Lung (tissue), 12 donors: ENCODE measurements around the gene LRRC15. TPM values are rescaled to one million over a fixed set of nuclear protein-coding genes. Genes with fewer than 3 reads are reported as not detected.
A peak's percentile ranks its signal among the peaks of the same experiment; 100 is the strongest.

Experiments used
- ATAC-seq: fragments of 200-7000 bp; cut with Tn5 transposase; one replicate; pipeline ENCODE4 v1.9.1; 2020; ENCODE audit warnings: moderate number of reproducible peaks; ENCODE audit not compliant: insufficient read depth, low FRiP score
- DNase-seq, 3 donors: peaks; one replicate each; pipeline ENCODE4 v3.0.0-alpha.2; 2013 to 2017
- H3K27ac ChIP-seq, 2 donors: one replicate each; pipeline ENCODE4 v1.5.1; 2013; ENCODE audit warnings: mild to moderate bottlenecking in 2 of 2, moderate library complexity in 2 of 2, control low read depth in 1 of 2, inconsistent platforms in 1 of 2, low read depth in 1 of 2, low read length in 1 of 2
- H3K27me3 ChIP-seq, 3 donors: one replicate each; pipeline ENCODE4 v1.5.1; 2013; ENCODE audit warnings: low read length in 2 of 3; ENCODE audit not compliant: control insufficient read depth in 3 of 3, insufficient read depth in 3 of 3
- H3K36me3 ChIP-seq, 4 donors: one replicate each; pipeline ENCODE4 v1.5.1; 2013; ENCODE audit warnings: low read length in 4 of 4, mild to moderate bottlenecking in 1 of 4, moderate library complexity in 1 of 4; ENCODE audit not compliant: control insufficient read depth in 4 of 4, insufficient read depth in 4 of 4
- H3K4me1 ChIP-seq, 5 donors: one replicate each; pipeline ENCODE4 v1.5.1; 2013; ENCODE audit warnings: low read length in 5 of 5, mild to moderate bottlenecking in 2 of 5, moderate library complexity in 1 of 5; ENCODE audit not compliant: control insufficient read depth in 5 of 5, insufficient read depth in 5 of 5
- H3K4me3 ChIP-seq: one replicate; pipeline ENCODE4 v1.5.1; 2013; ENCODE audit warnings: mild to moderate bottlenecking, control low read depth, moderate library complexity
- H3K9ac ChIP-seq, 2 donors: one replicate each; pipeline ENCODE4 v1.5.1; 2013; ENCODE audit warnings: low read length in 2 of 2, control low read depth in 1 of 2; ENCODE audit not compliant: insufficient read depth in 1 of 2
- H3K9me3 ChIP-seq, 4 donors: one replicate each; pipeline ENCODE4 v1.5.1; 2013; ENCODE audit warnings: low read length in 3 of 4, mild to moderate bottlenecking in 1 of 4, moderate library complexity in 1 of 4; ENCODE audit not compliant: control insufficient read depth in 4 of 4, insufficient read depth in 3 of 4
- WGBS, 2 donors: extraction: QIAGEN DNeasy Blood & Tissue Kit; methylation state at CpG; one replicate each; pipeline ENCODE4 v1.1.7; 2013; 5-methylcytosine and 5-hydroxymethylcytosine counted together
- polyA plus RNA-seq, 2 donors: library from polyadenylated mRNA; stranded (reverse); fragments of 200-250 nt; gene quantifications; one replicate each; pipeline ENCODE4 v1.2.1, GENCODE V29; 2013
- total RNA-seq, 2 donors: library from RNA; depleted of rRNA in 1 of 2; stranded (reverse); fragments of >200 nt in 1 of 2; gene quantifications; one replicate each; pipeline ENCODE4 v1.2.1, GENCODE V29; 2014 to 2021
- TF ChIP-seq, protein P1 (sequence below): IDR thresholded peaks from 2 replicates; pipeline ENCODE4 v1.5.1; 2012; ENCODE audit warnings: mild to moderate bottlenecking; ENCODE audit errors: control extremely low read depth, extremely low read depth
- donor health status: control.
- donor health status: control.
- donor health status: Bipolar disorder and iron deficiency.
- donor health status: healthy.
- donor health status: DM: yes; HTN: yes; CAD: no.

The LRRC15 gene
- total and polyA plus RNA-seq, 4 donors: 0.06 to 1.2 (median 0.07) TPM

DNA sequence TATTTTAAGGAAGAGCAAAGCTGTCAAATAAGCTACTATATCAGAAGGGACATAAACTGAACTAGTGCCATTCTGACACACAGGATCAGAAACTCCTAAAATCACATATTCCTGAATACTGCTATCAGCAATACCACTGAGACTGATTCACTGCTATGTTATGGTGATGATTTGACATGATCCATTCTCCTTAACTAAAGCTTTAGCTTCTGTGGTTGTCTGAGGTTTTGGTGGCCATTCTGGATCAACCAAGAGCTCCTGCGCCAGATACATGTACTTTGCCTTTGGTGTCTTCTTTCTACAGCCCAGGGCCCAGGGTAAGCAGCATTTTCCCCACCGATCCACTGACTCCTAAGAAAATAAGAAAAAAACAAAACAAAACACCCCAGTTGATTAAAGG, 36.2 kb upstream of the LRRC15 start:
- Histone ChIP-seq H3K4me3 (no peak overlapping the region), H3K4me1 (no peaks in the 10 kb centered on the region), H3K9me3 (no peaks in the 10 kb centered on the region), H3K27ac (no peak overlapping the region), H3K27me3 (no peaks in the 10 kb centered on the region), H3K9ac (no peak overlapping the region), H3K36me3 (peaks cover 0 to 23% (median 6%) of the 10 kb centered on the region in 4 donors)
- TF ChIP-seq, protein P1, sequence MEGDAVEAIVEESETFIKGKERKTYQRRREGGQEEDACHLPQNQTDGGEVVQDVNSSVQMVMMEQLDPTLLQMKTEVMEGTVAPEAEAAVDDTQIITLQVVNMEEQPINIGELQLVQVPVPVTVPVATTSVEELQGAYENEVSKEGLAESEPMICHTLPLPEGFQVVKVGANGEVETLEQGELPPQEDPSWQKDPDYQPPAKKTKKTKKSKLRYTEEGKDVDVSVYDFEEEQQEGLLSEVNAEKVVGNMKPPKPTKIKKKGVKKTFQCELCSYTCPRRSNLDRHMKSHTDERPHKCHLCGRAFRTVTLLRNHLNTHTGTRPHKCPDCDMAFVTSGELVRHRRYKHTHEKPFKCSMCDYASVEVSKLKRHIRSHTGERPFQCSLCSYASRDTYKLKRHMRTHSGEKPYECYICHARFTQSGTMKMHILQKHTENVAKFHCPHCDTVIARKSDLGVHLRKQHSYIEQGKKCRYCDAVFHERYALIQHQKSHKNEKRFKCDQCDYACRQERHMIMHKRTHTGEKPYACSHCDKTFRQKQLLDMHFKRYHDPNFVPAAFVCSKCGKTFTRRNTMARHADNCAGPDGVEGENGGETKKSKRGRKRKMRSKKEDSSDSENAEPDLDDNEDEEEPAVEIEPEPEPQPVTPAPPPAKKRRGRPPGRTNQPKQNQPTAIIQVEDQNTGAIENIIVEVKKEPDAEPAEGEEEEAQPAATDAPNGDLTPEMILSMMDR: no peak
- no peak for ATAC-seq
- 96% methylated on average over 2 of the region's 2 CpGs for WGBS, 2 donors
- DNase-seq: no peak

DNA sequence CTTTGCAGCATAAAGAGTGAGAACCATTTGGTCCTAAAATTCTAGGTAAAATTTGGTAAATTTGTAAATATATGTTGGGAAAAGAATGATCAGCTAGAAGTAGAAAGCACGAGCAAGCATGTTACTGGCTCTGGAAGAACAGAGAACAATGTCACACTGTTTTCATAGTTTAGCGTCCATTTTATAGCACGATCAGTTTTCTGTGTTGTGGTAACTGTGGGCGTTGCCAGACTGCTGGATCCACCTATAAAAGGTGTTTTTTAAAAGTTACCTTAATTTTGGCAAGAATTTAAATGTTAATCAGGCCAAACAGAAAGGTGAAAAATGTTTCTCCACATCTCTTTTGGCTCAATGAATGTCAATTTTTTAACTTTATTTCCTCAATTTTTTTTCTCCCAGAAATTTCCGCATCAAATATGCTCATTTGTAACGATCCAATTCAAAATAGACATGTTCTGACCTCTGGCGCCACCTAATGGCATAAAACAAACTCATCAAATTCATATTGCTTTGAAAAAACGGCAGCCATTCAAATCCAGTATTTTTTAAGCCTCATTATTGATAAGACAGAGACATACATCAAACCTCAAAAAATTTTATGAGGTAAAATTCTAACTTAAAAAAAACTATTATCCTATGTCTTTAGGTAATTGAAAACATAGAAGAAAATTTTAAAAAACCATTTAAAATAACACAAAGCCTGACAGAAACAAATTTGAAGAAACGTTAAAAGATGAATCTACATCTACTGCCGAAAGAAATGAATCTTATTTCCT, 35.0 kb upstream of the LRRC15 start:
- H3K4me1 ChIP-seq: no peaks in the 10 kb centered on the region
- no peak overlapping the region for H3K27ac ChIP-seq
- H3K27me3 ChIP-seq: peaks cover 0 to 3% (median 1%) of the 10 kb centered on the region in 3 donors
- H3K9ac ChIP-seq: no peak overlapping the region
- peak in 2 of 3 donors; percentile 67 to 76 for DNase-seq
- WGBS, 2 donors: 42 to 50% methylated on average over 10 of the region's 10 CpGs
- no peak overlapping the region for H3K4me3 ChIP-seq
- peaks cover 0 to 13% (median 6%) of the 10 kb centered on the region in 4 donors for H3K36me3 ChIP-seq
- H3K9me3 ChIP-seq: no peaks in the 10 kb centered on the region
- TF ChIP-seq, protein P1: no peak
- ATAC-seq: peak; percentile 38

DNA sequence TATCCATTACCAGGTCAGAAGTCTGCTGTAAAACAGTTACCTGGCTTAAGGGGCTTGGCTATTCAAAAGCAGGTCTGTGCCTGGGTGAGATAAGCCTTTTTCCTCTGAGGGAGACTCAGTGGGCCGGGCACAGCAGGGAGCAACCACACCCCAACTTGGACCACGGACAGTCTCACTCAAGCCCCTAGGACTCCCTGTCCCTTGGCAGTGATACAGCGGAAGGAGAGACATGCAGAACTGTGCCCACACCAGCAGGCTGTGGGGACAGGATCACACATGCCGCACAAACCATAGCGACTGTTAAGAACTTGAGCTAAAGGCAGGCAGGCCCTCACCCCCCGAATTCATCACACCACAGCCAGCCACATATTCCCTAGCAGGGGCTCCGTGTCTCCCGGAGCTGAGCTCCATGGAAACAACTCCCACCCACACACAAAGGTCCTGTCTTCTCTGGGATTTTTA, 32.4 kb upstream of the LRRC15 start:
- Histone ChIP-seq H3K9me3 (peaks cover 0 to 1% (median 0%) of the 10 kb centered on the region in 4 donors), H3K36me3 (peaks cover 0 to 4% (median 2%) of the 10 kb centered on the region in 4 donors), H3K4me3 (no peak overlapping the region), H3K27ac (no peak overlapping the region), H3K9ac (no peak overlapping the region), H3K27me3 (peaks cover 2 to 23% (median 23%) of the 10 kb centered on the region in 3 donors), H3K4me1 (peaks cover 0 to 17% (median 7%) of the 10 kb centered on the region in 5 donors)
- ATAC-seq: no peak
- 86 to 87% methylated on average over 8 of the region's 8 CpGs for WGBS, 2 donors
- DNase-seq: no peak
- TF ChIP-seq, protein P1: no peak
